Melanocyte of skin (primary cell): ENCODE data around the gene CTSC. TPM values are rescaled to one million over a fixed set of nuclear protein-coding genes. Genes with fewer than 3 reads are reported as not detected.

Experiments used
- total RNA-seq, 2 donors: library from RNA; depleted of rRNA; stranded (reverse); fragments of >200 nt; gene quantifications; 2 replicates each; pipeline ENCODE4 v1.2.3, GENCODE V29; 2012

The CTSC gene
- 100 to 1,000 TPM in 1 of 2 donors, 10 to 100 TPM in 1; 70.5 to 143 TPM for total RNA-seq

DNA sequence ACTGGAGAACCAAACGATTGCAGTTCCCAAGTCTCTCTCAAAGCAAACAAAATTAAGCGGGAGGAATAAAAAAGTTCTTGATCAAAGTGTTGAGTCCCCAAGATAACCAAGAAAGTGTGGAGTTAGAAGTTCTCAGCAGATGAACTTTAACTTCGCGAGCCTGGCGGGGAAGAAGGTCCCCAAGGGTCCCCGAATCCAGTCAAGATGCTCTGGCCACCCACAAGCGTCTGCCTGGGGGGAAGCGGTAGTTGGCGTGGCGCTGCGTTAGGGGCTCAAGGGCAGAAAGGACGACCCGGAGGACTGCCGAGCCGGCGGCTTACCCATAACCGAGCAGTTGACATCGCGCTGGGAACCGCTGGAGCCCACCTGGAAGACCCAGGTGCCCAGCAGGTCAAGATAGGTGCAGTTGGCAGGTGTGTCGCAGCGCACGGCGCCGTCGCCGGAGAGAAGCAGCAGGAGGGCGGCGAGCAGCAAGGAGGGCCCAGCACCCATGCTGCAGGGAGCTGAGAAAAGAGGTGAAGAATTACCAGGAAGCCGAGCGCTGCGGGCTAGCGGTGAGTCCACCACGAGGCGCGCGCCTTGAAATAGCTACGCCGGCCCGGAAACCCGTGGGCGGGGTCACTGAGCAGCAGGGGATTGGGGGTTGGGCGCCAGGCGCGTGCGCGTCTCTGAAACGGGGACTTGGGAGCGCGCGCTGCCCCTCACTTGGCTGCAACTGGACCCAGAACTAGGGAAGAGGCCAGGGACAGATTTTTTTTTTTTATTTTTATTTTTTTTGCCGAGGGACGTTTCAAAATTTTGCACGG lies at the start of gene CTSC:
TSS of gene CTSC (minus strand) at position 556 of the 806 bp plus-strand sequence. CDS start at position 492, 64 bp downstream.

Other genes with a start within 250 kb of the CTSC start
- gene RAB38, start 162.3 kb downstream of the CTSC start, total RNA-seq, result 100 to 1,000 TPM; 248 to 323 TPM